ENCODE results near the gene SUV39H2. TPM values are rescaled to one million over a fixed set of nuclear protein-coding genes. Genes with fewer than 3 reads are reported as not detected.
A peak's percentile ranks its signal among the peaks of the same experiment; 100 is the strongest.
"Not testable (repeated sequence)": the region's sequence is repeated elsewhere in the genome, so short reads cannot be mapped to it uniquely, and the experiment has no call there.

Gene SUV39H2
- total RNA-seq, 1 donor from 2014 or later: 4.3 TPM

DNA sequence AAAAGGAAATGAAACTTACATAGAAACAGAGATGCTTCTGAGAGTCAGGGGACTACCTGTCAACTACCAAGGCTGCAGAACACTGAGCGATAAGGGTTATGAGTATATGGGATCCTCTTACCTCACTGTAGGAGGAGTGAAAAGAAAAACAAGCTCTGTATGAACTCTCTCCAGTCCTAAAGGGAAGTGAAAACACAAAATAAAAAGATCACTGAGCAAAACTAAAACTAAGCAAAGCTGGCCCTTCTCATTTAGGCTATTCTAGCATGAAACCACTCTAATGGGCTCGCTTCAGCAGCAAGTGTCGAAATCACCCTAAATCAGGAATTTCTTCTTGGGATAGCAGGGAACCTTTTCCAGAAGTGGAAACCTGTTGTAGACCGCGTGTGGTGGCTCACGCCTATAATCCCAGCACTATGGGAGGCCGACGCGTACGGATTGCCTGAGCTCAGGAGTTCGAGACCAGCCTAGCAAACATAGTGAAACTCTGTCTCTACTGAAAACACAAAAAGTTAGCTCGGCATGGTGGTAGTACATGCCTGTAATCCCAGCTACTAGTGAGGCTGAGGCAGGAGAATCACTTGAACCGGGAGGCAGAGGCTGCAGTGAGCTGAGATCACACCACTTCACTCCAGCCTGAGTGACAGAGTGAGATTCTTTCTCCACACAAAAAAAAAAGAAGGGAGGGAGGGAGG lies 48.2 kb downstream of the SUV39H2 start:
- Histone ChIP-seq H3K4me3 (no peak overlapping the region), H3K27ac (no peak overlapping the region), H3K4me1 (no peaks in the 10 kb centered on the region), H3K9me3 (no peaks in the 10 kb centered on the region), H3K36me3 (peaks cover 97% of the 10 kb centered on the region), H3K27me3 (ENCODE audit: low read depth) (no peaks in the 10 kb centered on the region)
- intact Hi-C loops (cut with DNase I): no loop called here
- ATAC-seq: no peak
- TF ChIP-seq, protein P1, sequence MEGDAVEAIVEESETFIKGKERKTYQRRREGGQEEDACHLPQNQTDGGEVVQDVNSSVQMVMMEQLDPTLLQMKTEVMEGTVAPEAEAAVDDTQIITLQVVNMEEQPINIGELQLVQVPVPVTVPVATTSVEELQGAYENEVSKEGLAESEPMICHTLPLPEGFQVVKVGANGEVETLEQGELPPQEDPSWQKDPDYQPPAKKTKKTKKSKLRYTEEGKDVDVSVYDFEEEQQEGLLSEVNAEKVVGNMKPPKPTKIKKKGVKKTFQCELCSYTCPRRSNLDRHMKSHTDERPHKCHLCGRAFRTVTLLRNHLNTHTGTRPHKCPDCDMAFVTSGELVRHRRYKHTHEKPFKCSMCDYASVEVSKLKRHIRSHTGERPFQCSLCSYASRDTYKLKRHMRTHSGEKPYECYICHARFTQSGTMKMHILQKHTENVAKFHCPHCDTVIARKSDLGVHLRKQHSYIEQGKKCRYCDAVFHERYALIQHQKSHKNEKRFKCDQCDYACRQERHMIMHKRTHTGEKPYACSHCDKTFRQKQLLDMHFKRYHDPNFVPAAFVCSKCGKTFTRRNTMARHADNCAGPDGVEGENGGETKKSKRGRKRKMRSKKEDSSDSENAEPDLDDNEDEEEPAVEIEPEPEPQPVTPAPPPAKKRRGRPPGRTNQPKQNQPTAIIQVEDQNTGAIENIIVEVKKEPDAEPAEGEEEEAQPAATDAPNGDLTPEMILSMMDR (IDR thresholded peaks at IDR 0.05): no peak
- no peak for DNase-seq

DNA sequence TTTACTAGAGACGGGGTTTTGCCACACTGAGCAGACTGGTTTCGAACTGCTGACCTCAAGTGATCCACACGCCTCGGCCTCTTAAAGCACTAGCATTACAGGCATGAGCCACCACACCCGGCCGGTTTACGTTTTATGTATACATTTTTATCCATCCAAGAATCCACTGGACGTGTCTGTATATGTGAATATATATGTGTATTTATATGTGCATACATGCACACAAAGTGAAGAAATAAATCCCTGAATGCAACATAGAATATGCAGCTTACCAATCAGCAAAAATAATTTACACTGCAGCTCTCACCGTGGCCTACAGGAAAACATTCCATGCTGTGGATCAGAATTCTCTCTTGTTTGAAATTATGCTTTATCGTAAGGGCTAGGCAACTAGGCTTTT lies 51.9 kb downstream of the SUV39H2 start:
- H3K27ac ChIP-seq: no peak overlapping the region
- TF ChIP-seq, protein P1 (IDR thresholded peaks at IDR 0.05): no peak
- peaks cover 97% of the 10 kb centered on the region for H3K36me3 ChIP-seq

DNA sequence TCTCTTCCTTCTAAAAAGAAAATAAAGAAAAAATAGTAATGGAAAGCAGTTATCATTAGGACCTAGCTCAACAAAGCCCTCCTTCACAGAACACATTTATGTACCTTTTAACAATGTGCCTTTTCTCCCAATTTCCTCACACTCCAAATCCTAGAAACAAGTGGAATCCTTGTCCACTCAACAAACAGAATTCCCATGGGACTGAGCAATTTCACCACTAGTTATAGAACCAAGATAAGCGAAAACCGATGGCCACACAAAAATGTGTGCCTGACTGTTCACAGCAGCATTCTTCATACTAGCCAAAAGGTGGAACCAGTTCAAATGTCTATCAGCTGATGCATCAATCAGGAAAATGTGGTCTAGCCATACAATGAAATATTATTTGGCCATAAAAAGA lies 57.9 kb downstream of the SUV39H2 start:
- no peak for DNase-seq
- no peaks in the 10 kb centered on the region for H3K27me3 ChIP-seq (ENCODE audit: low read depth)
- intact Hi-C loops (cut with DNase I): no loop called here
- H3K9me3 ChIP-seq: no peaks in the 10 kb centered on the region
- H3K27ac ChIP-seq: no peak overlapping the region
- peaks cover 74% of the 10 kb centered on the region for H3K36me3 ChIP-seq
- no peaks in the 10 kb centered on the region for H3K4me1 ChIP-seq
- H3K4me3 ChIP-seq: no peak overlapping the region
- no peak for ATAC-seq
- TF ChIP-seq, protein P1 (IDR thresholded peaks at IDR 0.05): no peak

More for the DNA sequence above, 51.9 kb downstream of the SUV39H2 start:
- no peaks in the 10 kb centered on the region for H3K9me3 ChIP-seq
- no peaks in the 10 kb centered on the region for H3K4me1 ChIP-seq
- no peak for DNase-seq
- H3K4me3 ChIP-seq: no peak overlapping the region
- H3K27me3 ChIP-seq (ENCODE audit: low read depth): no peaks in the 10 kb centered on the region
- intact Hi-C loops (cut with DNase I): no loop called here
- no peak for ATAC-seq

DNA sequence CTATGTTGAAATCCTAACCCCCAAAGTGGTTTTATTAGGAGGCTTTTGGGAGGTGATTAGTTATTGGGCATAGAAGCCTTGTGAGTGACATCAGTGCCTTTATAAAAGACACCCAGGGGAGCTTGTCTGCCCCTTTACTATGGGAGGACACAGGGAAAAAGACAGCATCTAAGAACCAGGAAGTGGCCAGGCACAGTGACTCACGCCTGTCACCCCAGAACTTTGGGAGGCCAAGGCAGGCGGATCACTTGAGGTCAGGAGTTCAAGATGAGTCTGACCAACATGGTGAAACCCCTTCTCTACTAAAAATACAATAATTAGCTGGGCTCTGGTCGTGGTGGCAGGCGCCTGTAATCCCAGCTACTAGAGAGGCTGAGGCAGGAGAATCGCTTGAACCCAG lies 60.3 kb downstream of the SUV39H2 start:
- H3K9me3 ChIP-seq; intact Hi-C loops (cut with DNase I); H3K27ac ChIP-seq; H3K4me1 ChIP-seq; H3K4me3 ChIP-seq; ATAC-seq; H3K27me3 ChIP-seq (ENCODE audit: low read depth): not testable (repeated sequence)
- peaks cover 72% of the 10 kb centered on the region for H3K36me3 ChIP-seq
- peak; percentile 56 for DNase-seq

DNA sequence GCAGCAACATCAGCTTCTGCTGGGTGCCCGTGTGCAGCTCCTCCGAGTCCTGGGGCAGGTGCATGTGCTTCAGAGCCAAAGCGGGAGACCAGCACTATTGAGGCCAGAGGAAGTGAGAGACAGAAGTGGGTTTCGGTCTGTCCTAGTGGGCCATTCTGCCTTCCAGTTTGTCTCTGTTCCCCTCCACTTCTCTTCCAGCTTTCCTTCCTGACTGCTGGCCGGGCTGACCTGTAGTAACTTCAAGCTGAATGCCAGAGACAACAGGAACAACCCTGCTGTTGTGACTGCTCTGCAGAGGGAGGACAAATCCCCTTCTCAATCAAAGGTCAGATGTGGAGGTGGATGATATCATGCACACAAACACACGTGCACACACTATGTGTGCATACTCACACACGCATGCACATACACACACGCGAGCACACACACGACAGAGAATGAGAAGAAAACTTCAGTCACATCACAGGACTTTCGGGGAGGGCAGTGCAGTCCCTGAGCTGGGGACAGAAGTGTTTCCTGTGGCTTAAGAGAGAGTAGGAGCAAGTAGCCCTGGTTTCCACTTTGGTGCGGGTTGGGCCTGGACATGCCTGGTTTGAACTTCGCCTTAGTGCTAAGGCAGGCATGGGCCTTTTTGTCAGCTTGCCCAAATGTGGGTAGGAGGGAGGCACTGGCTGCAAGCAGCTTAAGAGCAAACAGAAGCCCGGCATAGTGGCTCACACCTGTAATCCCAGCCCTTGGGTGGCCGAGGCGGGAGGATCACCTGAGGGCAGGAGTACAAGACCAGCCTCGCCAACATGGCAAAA lies 63.7 kb downstream of the SUV39H2 start:
- H3K36me3 ChIP-seq: peaks cover 76% of the 10 kb centered on the region
- ATAC-seq: peak in 1 of 2 donors; percentile 13
- intact Hi-C loops (cut with DNase I); DNase-seq; H3K4me3 ChIP-seq; H3K4me1 ChIP-seq; H3K27me3 ChIP-seq (ENCODE audit: low read depth); H3K9me3 ChIP-seq; H3K27ac ChIP-seq: not testable (repeated sequence)

DNA sequence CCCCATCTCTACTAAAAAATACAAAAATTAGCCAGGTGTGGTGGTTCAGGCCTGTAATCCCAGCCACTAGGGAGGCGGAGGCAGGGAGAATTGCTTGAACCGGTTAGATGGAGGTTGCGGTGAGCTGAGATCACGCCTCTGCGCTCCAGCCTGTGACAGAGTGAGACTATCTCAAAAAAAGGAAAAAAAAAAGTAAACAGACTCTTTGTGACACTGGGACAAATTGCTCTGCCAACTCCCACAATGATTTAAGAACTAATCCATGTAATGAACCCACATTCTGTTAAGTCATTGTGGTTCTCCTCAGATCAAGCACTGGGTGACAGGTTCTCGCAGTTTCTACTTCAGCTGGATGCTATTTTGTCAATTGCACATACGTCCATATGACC lies 64.3 kb downstream of the SUV39H2 start:
- ATAC-seq; H3K27ac ChIP-seq; H3K9me3 ChIP-seq; H3K4me1 ChIP-seq; DNase-seq; H3K27me3 ChIP-seq (ENCODE audit: low read depth); intact Hi-C loops (cut with DNase I); H3K4me3 ChIP-seq: not testable (repeated sequence)
- H3K36me3 ChIP-seq: peaks cover 78% of the 10 kb centered on the region

DNA sequence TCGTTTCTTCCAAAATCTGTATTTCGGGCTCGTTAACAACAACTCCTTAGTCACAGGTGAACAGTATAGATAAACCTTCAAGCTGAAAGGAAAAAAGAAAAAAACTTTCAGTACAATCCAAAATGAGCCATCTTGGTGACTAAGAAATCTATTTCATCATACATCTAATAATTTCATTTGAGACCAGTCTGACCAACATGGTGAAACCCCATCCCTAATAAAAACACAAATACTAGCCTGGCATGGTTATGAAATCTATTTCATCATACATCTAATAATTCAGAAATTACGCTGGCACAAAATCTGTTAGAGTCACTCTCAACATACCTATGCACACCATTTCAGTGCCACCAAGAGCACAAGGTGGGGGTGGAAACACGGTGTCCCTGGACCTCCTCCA lies 66.4 kb downstream of the SUV39H2 start:
- Histone ChIP-seq H3K9me3 (no peaks in the 10 kb centered on the region), H3K27me3 (ENCODE audit: low read depth) (no peaks in the 10 kb centered on the region), H3K4me3 (no peak overlapping the region), H3K36me3 (peaks cover 78% of the 10 kb centered on the region), H3K27ac (no peak overlapping the region), H3K4me1 (no peaks in the 10 kb centered on the region)
- DNase-seq (no peak), ATAC-seq (no peak)
- intact Hi-C loops (cut with DNase I): no loop called here
- TF ChIP-seq, protein P1 (IDR thresholded peaks at IDR 0.05): no peak
